Measurements from ENCODE around the gene ZNF507.
"Not testable (repeated sequence)": the region's sequence is repeated elsewhere in the genome, so short reads cannot be mapped to it uniquely, and the experiment has no call there.

ZNF507 gene

GRCh38 chr19:32359581-32359980 lies 14.2 kb downstream of the ZNF507 start:
- H3K4me3 ChIP-seq (ENCODE audit: low read length), result no peak overlapping the region
- H3K27me3 ChIP-seq (ENCODE audit: control insufficient read depth, insufficient read depth, low read length), result no peaks in the 10 kb centered on the region
- H3K36me3 ChIP-seq (ENCODE audit: control insufficient read depth, insufficient read depth, low read length), result no peaks in the 10 kb centered on the region
- no peaks in the 10 kb centered on the region for H3K9me3 ChIP-seq (ENCODE audit: control insufficient read depth, low read length)
- H3K4me1 ChIP-seq (ENCODE audit: control insufficient read depth, insufficient read depth, low read length), result peaks cover 27% of the 10 kb centered on the region
- no peak overlapping the region for H3K9ac ChIP-seq (ENCODE audit: low read length)

DNA sequence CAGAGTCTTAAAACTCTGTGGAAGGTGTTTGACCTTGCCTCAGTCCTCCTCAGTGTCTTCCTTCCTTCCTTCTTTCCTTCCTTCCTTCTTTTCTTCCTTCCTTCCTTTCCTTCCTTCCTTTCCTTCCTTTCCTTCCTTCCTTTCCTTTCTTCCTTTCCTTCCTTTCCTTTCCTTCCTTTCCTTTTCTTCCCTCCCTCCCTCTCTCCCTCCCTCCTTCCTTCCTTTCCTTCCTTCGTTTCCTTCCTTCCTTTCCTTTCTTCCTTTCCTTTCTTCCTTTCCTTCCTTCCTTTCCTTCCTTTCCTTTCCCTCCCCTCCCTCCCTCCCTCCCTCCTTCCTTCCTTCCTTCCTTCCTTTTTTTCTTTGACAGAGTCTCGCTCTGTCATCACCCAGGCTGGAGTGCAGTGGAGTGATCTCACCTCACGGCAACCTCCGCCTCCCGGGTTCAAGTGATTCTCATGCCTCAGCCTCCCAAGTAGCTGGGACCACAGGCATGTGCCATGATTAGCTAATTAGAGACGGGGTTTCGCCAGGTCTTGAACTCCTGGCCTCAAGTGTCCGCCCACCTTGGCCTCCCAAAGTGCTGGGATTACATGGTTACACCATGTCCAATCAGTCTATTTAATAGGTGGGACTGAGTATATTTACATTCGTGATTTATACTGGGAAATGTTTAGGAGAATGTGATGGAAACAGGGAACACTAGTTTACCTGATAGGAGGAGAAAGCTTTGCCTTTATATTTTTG lies 16.3 kb downstream of the ZNF507 start:
- no peak overlapping the region for H3K4me3 ChIP-seq (ENCODE audit: low read length)
- no peaks in the 10 kb centered on the region for H3K27me3 ChIP-seq (ENCODE audit: control insufficient read depth, insufficient read depth, low read length)
- H3K36me3 ChIP-seq (ENCODE audit: control insufficient read depth, insufficient read depth, low read length), result no peaks in the 10 kb centered on the region

DNA sequence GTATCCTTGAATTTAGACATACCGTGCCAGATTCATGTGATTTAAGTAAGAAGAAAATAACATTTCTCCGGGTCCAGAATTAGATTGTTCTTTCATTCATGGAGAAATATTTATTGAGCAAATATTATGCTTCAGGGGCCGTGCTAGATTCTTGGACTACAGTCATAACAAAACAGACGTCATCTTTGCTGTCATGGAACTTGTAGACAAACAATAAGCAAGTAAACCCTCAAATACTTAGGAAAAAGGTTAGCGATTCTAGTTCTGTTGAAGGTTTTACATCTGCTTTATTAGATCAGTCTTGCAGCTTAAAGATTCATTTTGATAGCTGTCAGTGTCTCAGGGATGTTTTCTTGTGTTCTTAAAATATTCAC lies 16.9 kb downstream of the ZNF507 start:
- H3K36me3 ChIP-seq (ENCODE audit: control insufficient read depth, insufficient read depth, low read length), result no peaks in the 10 kb centered on the region
- H3K9me3 ChIP-seq (ENCODE audit: control insufficient read depth, low read length), result no peaks in the 10 kb centered on the region
- H3K4me3 ChIP-seq (ENCODE audit: low read length), result no peak overlapping the region
- H3K9ac ChIP-seq (ENCODE audit: low read length), result no peak overlapping the region
- H3K27me3 ChIP-seq (ENCODE audit: control insufficient read depth, insufficient read depth, low read length), result no peaks in the 10 kb centered on the region
- H3K4me1 ChIP-seq (ENCODE audit: control insufficient read depth, insufficient read depth, low read length), result peaks cover 16% of the 10 kb centered on the region

More for the DNA sequence above, 16.3 kb downstream of the ZNF507 start:
- Histone ChIP-seq H3K9me3 (ENCODE audit: control insufficient read depth, low read length) (no peaks in the 10 kb centered on the region), H3K4me1 (ENCODE audit: control insufficient read depth, insufficient read depth, low read length) (peaks cover 17% of the 10 kb centered on the region), H3K9ac (ENCODE audit: low read length) (no peak overlapping the region)

GRCh38 chr19:32363175-32363574 lies 17.8 kb downstream of the ZNF507 start:
- no peak overlapping the region for H3K9ac ChIP-seq (ENCODE audit: low read length)
- peaks cover 16% of the 10 kb centered on the region for H3K4me1 ChIP-seq (ENCODE audit: control insufficient read depth, insufficient read depth, low read length)
- H3K9me3 ChIP-seq (ENCODE audit: control insufficient read depth, low read length), result no peaks in the 10 kb centered on the region
- no peaks in the 10 kb centered on the region for H3K27me3 ChIP-seq (ENCODE audit: control insufficient read depth, insufficient read depth, low read length)
- H3K4me3 ChIP-seq (ENCODE audit: low read length), result no peak overlapping the region
- H3K36me3 ChIP-seq (ENCODE audit: control insufficient read depth, insufficient read depth, low read length), result no peaks in the 10 kb centered on the region

GRCh38 chr19:32363632-32364031 lies 18.2 kb downstream of the ZNF507 start:
- no peak overlapping the region for H3K4me3 ChIP-seq (ENCODE audit: low read length)
- no peaks in the 10 kb centered on the region for H3K27me3 ChIP-seq (ENCODE audit: control insufficient read depth, insufficient read depth, low read length)
- no peaks in the 10 kb centered on the region for H3K9me3 ChIP-seq (ENCODE audit: control insufficient read depth, low read length)
- H3K9ac ChIP-seq (ENCODE audit: low read length), result no peak overlapping the region
- peaks cover 16% of the 10 kb centered on the region for H3K4me1 ChIP-seq (ENCODE audit: control insufficient read depth, insufficient read depth, low read length)
- no peaks in the 10 kb centered on the region for H3K36me3 ChIP-seq (ENCODE audit: control insufficient read depth, insufficient read depth, low read length)

- H3K4me1 ChIP-seq (ENCODE audit: control insufficient read depth, insufficient read depth, low read length), result peaks cover 16% of the 10 kb centered on the region
- no peak overlapping the region for H3K9ac ChIP-seq (ENCODE audit: low read length)
- H3K4me3 ChIP-seq (ENCODE audit: low read length), result no peak overlapping the region
- H3K36me3 ChIP-seq (ENCODE audit: control insufficient read depth, insufficient read depth, low read length), result no peaks in the 10 kb centered on the region
- no peaks in the 10 kb centered on the region for H3K27me3 ChIP-seq (ENCODE audit: control insufficient read depth, insufficient read depth, low read length)
- no peaks in the 10 kb centered on the region for H3K9me3 ChIP-seq (ENCODE audit: control insufficient read depth, low read length)
Measured at GRCh38 chr19:32364040-32364439, 18.6 kb downstream of the ZNF507 start.

- Histone ChIP-seq H3K36me3 (ENCODE audit: control insufficient read depth, insufficient read depth, low read length) (no peaks in the 10 kb centered on the region), H3K4me1 (ENCODE audit: control insufficient read depth, insufficient read depth, low read length) (peaks cover 16% of the 10 kb centered on the region), H3K9ac (ENCODE audit: low read length) (no peak overlapping the region), H3K4me3 (ENCODE audit: low read length) (no peak overlapping the region), H3K9me3 (ENCODE audit: control insufficient read depth, low read length) (no peaks in the 10 kb centered on the region), H3K27me3 (ENCODE audit: control insufficient read depth, insufficient read depth, low read length) (no peaks in the 10 kb centered on the region)
Measured at GRCh38 chr19:32367063-32367462, 21.7 kb downstream of the ZNF507 start.

- H3K4me1 ChIP-seq (ENCODE audit: control insufficient read depth, insufficient read depth, low read length), result peaks cover 12% of the 10 kb centered on the region
- peaks cover 8% of the 10 kb centered on the region for H3K36me3 ChIP-seq (ENCODE audit: control insufficient read depth, insufficient read depth, low read length)
- no peak overlapping the region for H3K9ac ChIP-seq (ENCODE audit: low read length)
- no peaks in the 10 kb centered on the region for H3K9me3 ChIP-seq (ENCODE audit: control insufficient read depth, low read length)
- H3K4me3 ChIP-seq (ENCODE audit: low read length), result no peak overlapping the region
- no peaks in the 10 kb centered on the region for H3K27me3 ChIP-seq (ENCODE audit: control insufficient read depth, insufficient read depth, low read length)
Measured at GRCh38 chr19:32367948-32368536, 22.6 kb downstream of the ZNF507 start.

- H3K4me1 ChIP-seq (ENCODE audit: control insufficient read depth, insufficient read depth, low read length), result peaks cover 9% of the 10 kb centered on the region
- H3K36me3 ChIP-seq (ENCODE audit: control insufficient read depth, insufficient read depth, low read length), result peaks cover 9% of the 10 kb centered on the region
- no peak overlapping the region for H3K9ac ChIP-seq (ENCODE audit: low read length)
- H3K27me3 ChIP-seq (ENCODE audit: control insufficient read depth, insufficient read depth, low read length), result no peaks in the 10 kb centered on the region
- no peaks in the 10 kb centered on the region for H3K9me3 ChIP-seq (ENCODE audit: control insufficient read depth, low read length)
- no peak overlapping the region for H3K4me3 ChIP-seq (ENCODE audit: low read length)
Measured at GRCh38 chr19:32368787-32369186, 23.4 kb downstream of the ZNF507 start.

DNA sequence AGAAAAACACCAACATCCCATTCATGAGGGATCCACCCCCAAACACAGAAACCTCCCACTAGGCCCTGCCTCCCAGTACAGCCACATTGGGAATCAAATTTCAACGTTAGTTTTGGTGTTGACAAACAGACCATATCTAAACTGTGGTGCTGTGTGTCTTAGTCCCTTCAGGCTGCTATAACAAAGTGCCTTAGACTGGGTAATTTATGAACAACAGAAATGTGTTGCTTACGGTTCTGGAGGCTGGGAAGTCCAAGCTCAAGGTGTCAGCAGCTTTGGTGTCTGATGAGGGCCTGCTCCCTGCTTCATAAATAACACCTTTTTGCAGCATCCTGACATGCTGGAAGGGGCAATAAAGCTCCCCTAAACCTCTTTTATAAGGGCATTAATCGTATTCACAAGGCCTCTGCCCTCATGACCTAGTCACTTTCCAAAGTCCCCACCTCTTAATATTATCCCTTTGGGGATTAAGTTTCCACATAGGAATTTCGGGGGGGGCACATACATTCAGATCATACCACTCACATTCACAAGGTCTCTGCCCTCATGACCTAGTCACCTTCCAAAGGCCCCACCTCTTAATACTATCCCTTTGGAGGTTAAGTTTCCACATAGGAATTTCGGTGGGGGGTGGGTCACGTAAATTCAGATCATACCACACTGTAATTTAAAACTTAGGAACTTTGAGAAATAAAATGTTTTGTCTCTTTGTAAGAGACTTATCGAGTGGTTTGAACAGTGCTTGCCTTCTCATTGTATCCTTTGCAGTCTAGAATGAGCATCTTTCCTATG lies 27.5 kb downstream of the ZNF507 start:
- H3K9me3 ChIP-seq (ENCODE audit: control insufficient read depth, low read length), result no peaks in the 10 kb centered on the region
- peaks cover 13% of the 10 kb centered on the region for H3K36me3 ChIP-seq (ENCODE audit: control insufficient read depth, insufficient read depth, low read length)
- H3K27me3 ChIP-seq (ENCODE audit: control insufficient read depth, insufficient read depth, low read length), result no peaks in the 10 kb centered on the region
- no peak overlapping the region for H3K9ac ChIP-seq (ENCODE audit: low read length)
- H3K4me3 ChIP-seq (ENCODE audit: low read length), result no peak overlapping the region
- peaks cover 9% of the 10 kb centered on the region for H3K4me1 ChIP-seq (ENCODE audit: control insufficient read depth, insufficient read depth, low read length)

GRCh38 chr19:32373585-32374295 lies 28.3 kb downstream of the ZNF507 start:
- peaks cover 9% of the 10 kb centered on the region for H3K4me1 ChIP-seq (ENCODE audit: control insufficient read depth, insufficient read depth, low read length)
- no peaks in the 10 kb centered on the region for H3K9me3 ChIP-seq (ENCODE audit: control insufficient read depth, low read length)
- no peaks in the 10 kb centered on the region for H3K27me3 ChIP-seq (ENCODE audit: control insufficient read depth, insufficient read depth, low read length)
- no peak overlapping the region for H3K4me3 ChIP-seq (ENCODE audit: low read length)
- H3K36me3 ChIP-seq (ENCODE audit: control insufficient read depth, insufficient read depth, low read length), result peaks cover 13% of the 10 kb centered on the region
- H3K9ac ChIP-seq (ENCODE audit: low read length), result no peak overlapping the region

DNA sequence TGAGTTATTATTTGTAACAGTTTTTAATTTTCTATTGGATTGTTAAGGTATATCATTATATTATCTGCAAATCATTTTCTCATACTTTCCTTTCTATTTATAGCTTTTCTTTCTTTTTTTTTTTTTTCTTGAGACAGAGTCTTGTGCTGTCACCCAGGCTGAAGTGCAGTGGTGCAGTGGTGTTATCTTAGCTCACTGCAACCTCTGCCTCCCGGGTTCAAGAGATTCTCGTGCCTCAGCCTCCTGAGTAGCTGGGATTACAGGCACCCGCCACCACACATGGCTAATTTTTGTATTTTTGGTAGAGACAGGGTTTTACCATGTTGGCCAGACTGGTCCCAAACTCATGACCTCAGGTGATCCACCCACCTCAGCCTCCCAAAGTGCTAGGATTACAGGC lies 29.0 kb downstream of the ZNF507 start:
- H3K36me3 ChIP-seq (ENCODE audit: control insufficient read depth, insufficient read depth, low read length), result peaks cover 13% of the 10 kb centered on the region
- not testable (repeated sequence) for H3K9ac ChIP-seq (ENCODE audit: low read length); H3K4me3 ChIP-seq (ENCODE audit: low read length)

More for the DNA sequence above, 29.0 kb downstream of the ZNF507 start:
- H3K27me3 ChIP-seq (ENCODE audit: control insufficient read depth, insufficient read depth, low read length); H3K4me1 ChIP-seq (ENCODE audit: control insufficient read depth, insufficient read depth, low read length); H3K9me3 ChIP-seq (ENCODE audit: control insufficient read depth, low read length): not testable (repeated sequence)

All from mucosa of stomach (tissue), 1 donor.